Testis (tissue), 2 donors: ENCODE data around the gene RASSF8.

ENCODE experiments used
- CTCF ChIP-seq, 3 experiments: fragments of 450-650 bp in 2 of 3; fragments of 200-600 bp in 1 of 3; sonication (generic) in 1 of 3; IDR thresholded peaks; one replicate each; pipeline ENCODE4 v1.5.1; 2016 to 2019; ENCODE audit warnings: antibody characterized with exemption in 3 of 3, mild to moderate bottlenecking in 2 of 3, moderate library complexity in 1 of 3
- POLR2A ChIP-seq: fragments of 450-650 bp; IDR thresholded peaks from one replicate; pipeline ENCODE4 v1.6.1; 2017; ENCODE audit warnings: antibody characterized with exemption, mild to moderate bottlenecking, moderate library complexity

DNA sequence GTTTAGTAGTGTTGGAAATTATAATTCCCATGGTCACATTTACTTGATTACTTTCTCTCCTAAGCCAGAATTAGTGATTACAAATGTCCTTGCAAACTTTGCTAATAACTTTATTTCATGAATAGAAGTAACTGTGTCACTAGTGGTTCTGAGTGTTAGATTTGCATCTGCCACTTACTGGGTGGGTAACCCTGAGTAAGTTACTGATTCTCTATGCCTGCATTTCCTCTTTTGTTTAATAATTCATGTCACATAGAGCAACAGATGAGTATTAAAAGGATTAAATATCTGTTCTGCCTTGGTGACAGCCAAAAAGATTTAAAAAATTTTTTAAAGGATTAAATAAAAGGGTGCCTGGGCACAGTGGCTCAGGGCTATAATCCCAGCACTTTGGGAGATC lies 87.7 kb downstream of the RASSF8 start:
- TF ChIP-seq POLR2A (no peak), CTCF (IDR thresholded peaks at IDR 0.05) (no peak)
